GM08714 (cell line): ENCODE results near the gene TRMT44.
"Not testable (repeated sequence)": the region's sequence is repeated elsewhere in the genome, so short reads cannot be mapped to it uniquely, and the experiment has no call there.

Experiments
- H3K4me3 ChIP-seq: fragments of 200-500 bp; sonication (Bioruptor generic); 2 replicates; pipeline ENCODE4 v1.5.1; 2014; ENCODE audit warnings: mild to moderate bottlenecking, low read length, inconsistent platforms
- ZNF274 ChIP-seq: IDR thresholded peaks from 2 replicates; pipeline ENCODE4 v1.6.1; 2012; ENCODE audit warnings: mild to moderate bottlenecking, low read depth, low read length

Gene TRMT44

DNA sequence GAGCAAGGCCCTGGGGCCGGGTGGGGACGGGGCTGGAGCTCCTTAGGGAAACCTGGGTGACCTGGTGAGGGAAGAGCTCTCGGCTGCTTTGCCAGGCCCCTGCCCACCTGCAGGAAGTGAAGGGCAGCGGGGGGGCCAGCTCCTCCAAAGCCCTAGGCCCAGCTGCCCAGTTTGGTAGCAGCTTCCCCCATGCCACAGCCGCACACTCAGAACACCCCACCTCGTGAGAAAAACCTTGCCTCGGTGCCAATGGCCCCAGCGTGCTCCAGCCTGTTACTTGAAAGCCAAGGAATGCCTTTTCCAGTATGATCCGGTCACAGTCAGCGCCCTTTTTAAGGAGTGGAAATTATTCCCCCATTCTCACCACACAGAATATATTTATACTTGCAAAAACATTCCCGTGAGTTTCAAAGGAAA, 38.4 kb upstream of the TRMT44 start:
- TF ChIP-seq ZNF274 = no peak

DNA sequence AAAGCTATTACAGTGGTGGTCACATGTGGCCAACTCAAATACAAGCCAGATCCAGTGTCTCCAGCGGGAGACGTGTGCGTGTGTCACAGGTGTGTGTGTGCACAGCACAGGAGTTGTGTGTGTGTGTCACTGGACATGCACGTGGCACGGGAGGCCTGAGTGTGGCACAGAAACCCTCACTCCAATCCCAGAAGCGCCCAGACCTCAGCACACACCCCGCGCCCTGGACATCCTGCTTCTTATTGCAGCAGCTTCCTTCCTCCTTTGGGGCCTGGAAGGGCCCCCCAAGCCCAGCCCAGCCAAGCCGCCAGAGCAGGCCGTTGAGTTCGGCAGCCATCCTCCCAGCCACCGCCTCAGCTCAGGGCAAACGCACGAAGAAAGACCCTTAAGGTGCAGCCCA, 37.9 kb upstream of the TRMT44 start:
- TF ChIP-seq ZNF274 = no peak
- H3K4me3 ChIP-seq = no peak overlapping the region

More for the DNA sequence above, 38.4 kb upstream of the TRMT44 start:
- H3K4me3 ChIP-seq = no peak overlapping the region

DNA sequence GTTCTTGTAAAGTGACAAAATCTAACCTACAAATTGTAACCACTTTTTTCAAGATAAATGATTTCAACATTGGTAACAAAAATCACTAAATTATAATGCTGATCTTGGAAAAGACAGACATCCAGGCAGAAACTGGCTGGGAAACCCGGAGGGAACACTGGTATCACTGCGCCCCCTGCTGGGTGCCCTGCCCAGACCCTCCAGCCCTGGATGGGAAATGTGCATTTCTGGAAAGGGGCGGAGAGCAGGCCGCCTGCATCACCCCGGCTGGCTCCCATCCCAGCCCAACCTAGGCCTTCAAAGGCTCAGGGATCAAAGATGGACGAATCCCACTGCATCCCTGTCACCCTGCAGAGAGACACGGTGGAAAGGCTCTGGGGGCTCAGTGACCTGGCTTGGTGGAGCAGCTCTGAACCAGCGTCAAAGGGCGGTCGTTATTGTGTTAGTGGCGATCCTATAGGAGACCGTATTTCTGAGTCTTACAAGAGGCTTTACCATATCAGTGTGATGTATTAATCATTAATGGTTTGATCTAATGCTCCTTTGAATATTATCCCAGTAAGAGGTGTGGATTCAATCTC, 37.3 kb upstream of the TRMT44 start:
- TF ChIP-seq ZNF274 = no peak
- H3K4me3 ChIP-seq = no peak overlapping the region

DNA sequence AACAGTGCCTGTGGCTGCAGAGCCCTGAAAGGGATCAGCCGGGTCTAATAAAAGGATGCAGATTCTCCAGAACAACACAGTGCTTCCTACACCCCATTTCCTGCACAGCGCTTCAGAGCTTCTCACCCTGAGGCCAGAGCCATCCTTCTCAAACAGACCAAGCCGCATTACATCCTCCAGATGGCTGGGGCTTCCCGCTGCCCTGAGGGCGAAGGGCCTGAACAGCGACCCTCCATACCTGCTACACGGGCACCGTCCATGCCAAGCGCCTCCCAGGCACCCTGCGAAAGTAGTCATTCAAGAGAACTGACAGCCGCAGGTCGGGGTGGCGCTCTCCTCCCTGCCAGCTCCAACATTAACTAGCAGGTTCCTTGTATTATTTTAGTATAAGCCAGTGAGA, 36.6 kb upstream of the TRMT44 start:
- no peak for TF ChIP-seq ZNF274
- H3K4me3 ChIP-seq = no peak overlapping the region

DNA sequence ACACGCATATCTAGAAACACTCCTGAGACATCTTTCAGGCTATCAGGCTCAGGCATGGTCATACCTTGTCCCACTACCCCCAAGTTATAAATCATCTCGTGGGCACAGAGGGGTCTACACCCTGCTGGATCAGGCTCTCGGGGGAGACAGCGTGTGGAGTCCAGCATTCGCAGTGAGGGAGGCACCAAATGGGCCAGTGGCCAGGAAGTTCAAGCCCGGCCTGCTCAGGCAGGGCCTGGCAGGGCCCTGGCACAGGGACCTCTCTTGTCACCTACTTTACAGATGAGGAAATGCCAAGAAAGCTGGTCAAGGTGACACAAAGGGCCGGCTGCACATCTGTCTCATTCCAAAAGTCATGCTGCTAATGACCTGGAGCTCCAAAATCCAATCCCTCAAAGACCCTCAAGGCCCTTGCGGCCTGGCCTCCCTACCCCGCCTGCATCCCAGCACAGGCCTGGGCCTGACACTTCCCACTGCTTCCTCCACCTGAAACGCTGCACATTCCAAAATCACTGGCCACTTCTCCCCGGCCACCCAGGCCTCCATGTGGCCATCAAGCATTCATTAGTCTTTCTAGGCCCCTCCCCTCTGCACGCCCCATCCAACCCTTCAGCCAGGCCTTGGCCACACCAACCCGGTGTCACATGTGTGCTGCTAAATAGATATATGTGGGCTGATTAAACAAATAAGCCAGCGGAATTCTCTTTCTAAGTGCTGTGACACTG, 35.6 kb upstream of the TRMT44 start:
- no peak overlapping the region for H3K4me3 ChIP-seq
- no peak for TF ChIP-seq ZNF274

DNA sequence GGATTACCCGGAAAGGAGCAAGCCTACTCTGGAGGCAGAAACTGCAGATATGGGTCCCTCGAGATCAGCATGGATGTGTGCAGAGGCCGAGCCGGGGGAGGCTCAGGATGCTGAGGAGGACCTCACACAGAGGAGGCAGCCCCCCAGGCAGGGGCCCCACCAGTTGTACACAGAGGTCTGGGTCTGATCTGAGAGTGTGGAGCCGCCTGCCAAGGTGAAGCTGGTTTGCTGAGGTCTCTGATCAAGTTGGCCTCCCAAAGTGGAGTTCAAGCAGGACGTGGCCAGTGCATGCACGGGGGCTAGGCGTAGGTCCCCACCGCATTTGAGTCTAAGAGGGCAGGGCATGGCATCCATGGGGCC, 35.1 kb upstream of the TRMT44 start:
- no peak overlapping the region for H3K4me3 ChIP-seq
- no peak for TF ChIP-seq ZNF274

DNA sequence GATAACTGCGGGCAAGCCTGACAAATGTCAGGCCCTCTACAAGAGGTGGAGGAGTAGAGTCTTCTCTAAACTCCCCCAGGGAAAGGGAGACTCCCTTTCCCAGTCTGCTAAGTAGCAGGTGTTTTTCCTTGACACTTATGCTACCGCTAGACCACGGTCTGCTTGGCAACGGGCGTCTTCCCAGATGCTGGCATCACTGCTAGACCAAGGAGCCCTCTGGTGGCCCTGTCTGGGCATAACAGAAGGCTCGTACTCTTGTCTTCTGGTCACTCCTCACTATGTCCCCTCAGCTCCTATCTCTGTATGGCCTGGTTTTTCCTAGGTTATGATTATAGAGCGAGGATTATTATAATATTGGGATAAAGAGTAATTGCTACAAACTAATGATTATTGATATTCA, 33.7 kb upstream of the TRMT44 start:
- not testable (repeated sequence) for H3K4me3 ChIP-seq

DNA sequence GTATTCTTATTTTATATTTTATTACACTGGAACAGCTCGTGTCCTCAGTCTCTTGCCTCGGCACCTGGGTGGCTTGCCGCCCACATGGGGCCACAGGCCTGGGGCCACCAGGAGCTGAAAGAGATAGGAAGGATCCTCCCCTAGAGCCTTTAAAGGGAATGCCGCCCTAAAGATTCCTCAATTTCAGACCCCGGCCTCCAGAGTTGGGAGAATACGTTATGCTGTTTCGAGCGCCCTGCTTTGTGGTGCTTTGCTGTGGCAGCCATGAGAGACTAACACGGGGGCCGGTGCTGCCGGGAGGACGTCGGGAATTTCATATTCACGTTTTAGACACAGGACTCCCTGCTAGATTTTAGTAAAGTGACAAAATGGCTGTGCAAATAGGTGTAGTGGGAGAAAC, 33.3 kb upstream of the TRMT44 start:
- H3K4me3 ChIP-seq = no peak overlapping the region
- no peak for TF ChIP-seq ZNF274

DNA sequence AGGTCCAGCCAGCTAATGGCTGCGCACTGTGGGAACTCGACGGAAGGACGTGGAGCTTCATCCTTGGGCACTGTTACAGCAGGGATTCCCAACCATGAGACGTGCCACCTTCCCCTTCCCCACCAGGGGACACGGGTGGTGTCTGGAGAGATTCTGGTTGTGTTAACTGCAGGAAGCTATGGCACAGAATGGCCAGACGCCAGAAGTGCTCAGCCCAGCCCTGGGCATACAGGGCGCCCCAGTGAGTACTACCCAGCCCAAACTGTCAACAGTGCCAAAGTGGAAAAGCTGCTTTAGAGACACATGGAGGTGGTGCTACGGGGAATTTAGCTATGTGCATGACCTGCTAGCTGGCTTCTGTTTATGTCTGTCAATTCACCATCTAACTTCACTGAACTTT, 32.8 kb upstream of the TRMT44 start:
- no peak overlapping the region for H3K4me3 ChIP-seq
- TF ChIP-seq ZNF274 = no peak

DNA sequence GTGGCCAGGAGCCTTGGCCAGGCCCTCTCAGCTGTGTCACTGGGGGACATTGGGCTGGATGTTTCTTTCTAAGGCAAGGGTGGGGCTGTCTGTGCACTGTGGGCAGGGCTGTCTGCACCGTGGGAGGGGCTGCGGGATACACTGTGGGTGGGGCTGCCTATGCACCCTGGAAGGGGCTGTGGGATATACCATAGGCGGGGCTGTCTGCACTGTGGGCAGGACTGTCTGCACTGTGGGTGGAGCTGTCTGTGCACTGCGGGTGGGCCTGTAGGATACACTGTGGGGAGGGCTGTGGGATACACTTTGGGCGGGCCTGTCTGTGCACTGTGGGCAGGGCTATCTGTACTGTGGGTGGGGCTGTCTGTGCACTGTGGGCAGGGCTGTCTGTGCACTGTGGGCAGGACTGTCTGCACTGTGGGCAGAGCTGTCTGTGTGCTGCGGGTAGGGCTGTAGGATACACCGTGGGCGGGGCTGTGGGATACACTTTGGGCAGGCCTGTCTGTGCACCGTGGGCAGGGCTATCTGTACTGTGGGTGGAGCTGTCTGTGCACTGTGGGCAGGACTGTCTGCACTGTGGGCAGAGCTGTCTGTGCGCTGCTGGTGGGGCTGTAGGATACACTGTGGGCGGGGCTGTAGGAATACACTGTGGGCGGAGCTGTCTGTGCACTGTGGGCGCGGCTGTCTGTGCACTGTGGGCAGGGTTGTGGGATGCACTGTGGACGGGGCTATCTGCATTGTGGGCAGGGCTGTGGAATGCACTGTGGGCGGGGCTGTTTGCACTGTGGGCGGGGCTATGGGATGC, 31.1 kb upstream of the TRMT44 start:
- TF ChIP-seq ZNF274 = no peak
- no peak overlapping the region for H3K4me3 ChIP-seq

DNA sequence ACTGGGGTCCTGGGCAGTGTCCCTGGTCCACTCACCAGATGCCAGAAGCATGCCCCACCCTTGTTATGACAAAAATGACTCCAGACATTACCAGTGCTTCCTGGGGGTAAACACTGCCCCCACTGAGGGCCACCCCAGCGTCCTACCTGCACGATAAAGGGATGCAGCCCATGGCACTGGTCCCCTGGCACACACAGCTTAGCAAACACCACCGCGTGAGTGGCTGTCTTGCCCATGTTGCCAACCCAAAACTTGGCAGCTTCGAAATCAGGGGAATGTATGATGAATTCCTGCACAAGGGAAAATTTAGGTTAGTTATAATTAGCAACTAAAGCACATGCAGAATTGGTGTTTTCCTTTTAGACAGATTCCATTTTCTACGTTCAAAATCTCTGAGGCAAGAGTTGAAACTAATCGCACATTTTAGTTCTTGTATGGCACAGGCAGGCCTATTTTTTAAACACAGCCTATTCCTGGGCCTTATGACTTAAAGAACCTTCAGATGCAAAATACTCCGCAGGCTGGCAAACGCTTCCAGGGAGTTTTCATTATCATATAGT, 30.4 kb upstream of the TRMT44 start:
- H3K4me3 ChIP-seq = no peak overlapping the region
- TF ChIP-seq ZNF274 = no peak

DNA sequence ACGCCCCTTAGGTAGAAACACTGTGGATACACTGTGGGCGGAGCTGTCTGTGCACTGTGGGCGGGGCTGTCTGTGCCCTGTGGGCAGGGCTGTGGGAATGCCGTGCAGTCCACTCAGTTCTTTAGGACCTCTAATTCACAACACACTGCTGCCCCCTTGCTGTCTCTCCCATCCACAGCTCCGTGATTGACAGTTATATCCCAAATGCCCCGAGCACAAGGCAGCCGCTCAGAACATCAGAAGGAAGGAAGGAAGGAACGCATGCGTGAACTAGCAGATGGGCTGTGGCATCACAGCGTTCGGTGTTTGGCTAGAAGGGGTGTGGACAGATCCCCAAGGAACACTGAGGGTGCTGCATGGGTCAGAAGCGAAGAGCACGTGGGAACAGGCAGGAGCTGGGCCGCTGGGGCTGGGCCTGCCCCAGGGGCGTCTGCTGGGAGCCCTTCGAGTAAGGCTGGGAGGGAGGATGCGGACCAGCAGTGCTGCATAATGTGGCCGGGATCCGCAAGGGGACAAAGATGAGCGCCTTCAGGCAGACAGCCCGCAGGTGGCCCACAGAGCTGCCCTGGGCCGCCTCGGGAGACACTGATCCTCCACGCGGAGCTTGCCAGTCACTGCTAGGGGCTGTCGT, 29.8 kb upstream of the TRMT44 start:
- H3K4me3 ChIP-seq = no peak overlapping the region

DNA sequence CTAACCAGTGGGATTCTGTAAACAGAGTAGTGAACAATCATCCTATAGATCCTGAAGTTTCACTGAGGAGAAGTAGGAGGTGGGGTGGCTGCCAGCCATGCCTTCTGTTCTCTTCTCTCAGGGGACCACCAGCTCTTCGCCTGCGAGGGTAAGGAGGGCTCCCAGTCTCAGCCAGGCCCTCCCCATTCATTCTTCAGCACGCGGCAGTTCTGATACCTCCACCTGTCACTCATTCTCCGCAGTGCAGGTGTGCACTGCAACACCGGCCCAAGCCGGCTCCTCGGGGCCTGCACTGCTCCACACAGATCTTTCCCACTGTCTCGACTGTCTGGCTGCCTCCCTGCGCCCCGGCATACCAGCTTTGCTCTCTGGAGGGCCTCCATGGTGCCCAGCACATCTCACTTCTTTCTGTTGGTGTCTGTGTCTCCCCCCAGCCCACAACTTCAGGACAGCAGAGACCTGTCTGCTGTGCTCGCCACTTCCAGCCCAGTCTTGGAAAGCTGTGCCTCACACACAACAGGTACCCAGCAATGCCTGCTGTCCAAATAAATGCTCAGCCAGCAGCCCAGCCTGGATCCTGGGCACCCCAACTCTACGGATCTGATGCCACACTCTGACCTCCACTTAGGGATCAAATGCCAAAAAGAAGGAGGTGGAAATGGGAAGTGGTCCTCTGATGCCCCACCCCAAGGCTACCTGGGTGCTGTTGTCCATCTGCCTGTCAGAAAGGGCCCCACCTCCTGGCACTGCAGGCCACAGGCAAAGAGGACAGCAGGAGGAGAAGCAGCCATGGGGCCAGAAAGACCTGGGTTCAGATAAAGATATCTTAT, 29.0 kb upstream of the TRMT44 start:
- TF ChIP-seq ZNF274 = no peak
- no peak overlapping the region for H3K4me3 ChIP-seq

More for the DNA sequence above, 29.8 kb upstream of the TRMT44 start:
- TF ChIP-seq ZNF274 = no peak

DNA sequence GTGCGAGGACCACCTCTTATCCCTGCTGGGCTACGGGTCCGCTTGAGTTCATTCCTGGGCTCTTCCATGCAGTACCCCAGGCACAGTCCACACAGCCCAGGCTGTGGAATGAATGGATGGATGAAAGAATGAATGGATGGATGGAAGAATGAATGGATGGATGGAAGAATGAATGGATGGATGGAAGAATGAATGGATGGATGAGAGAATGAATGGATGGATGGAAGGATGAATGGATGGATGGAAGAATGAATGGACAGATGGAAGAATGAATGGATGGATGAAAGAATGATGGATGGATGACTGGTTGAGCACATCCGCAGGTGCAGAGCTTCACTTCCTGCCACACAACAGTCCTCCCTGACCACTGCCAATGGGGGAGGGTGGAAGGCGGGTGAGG, 28.3 kb upstream of the TRMT44 start:
- no peak for TF ChIP-seq ZNF274
- no peak overlapping the region for H3K4me3 ChIP-seq
